Activated T-cell treated with anti-CD3 and anti-CD28 coated beads for 48 hours (primary cell): ENCODE data around the gene PCSK5.
"Not testable (repeated sequence)": the region's sequence is repeated elsewhere in the genome, so short reads cannot be mapped to it uniquely, and the experiment has no call there.

ENCODE experiments used
- DNase-seq: peaks from one replicate; pipeline ENCODE4 v3.0.0-alpha.2; 2020; ENCODE audit warnings: low read depth

PCSK5 gene

GRCh38 chr9:76007935-76008334 lies 117.5 kb downstream of the PCSK5 start:
- no peak for DNase-seq

DNA sequence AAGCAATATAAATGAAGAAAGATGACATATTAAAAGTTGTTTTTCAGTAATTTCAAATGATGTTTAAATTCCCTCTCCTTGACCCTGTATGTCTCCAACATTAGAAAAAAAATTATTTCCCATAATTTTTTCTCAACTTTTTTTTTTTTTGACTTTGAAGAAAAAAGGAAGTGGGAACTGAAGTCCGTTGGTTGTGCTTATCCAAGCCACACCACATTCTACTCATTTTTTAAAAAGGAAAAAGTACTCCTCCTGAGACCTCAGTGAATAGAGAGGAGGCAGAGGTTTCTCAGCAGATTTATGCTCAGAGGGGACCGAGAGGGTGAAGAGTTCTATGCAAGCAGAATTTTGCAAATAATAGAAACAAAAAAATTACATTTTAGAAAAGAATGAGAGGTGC lies 123.3 kb downstream of the PCSK5 start:
- DNase-seq, result no peak

DNA sequence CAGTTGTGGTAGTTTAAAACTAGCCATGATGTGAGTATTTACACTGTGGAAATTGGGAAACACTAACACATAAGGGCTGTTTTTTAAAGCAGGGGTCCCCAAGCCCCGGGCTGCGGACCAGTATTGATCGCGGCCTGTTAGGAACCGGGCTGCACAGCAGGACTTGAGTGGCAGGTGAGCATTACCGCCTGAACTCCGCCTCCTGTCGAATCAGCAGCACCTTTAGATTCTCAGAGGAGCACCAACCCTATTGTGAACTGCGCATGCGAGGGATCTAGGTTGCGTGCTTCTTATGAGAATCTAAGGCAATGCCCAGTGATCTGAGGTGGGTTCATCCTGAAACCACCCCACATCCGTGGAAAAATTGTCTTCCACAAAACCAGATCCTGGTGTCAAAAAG lies 127.8 kb downstream of the PCSK5 start:
- DNase-seq, result no peak

- DNase-seq, result no peak
Observed at GRCh38 chr9:76018761-76019160, 128.3 kb downstream of the PCSK5 start.

DNA sequence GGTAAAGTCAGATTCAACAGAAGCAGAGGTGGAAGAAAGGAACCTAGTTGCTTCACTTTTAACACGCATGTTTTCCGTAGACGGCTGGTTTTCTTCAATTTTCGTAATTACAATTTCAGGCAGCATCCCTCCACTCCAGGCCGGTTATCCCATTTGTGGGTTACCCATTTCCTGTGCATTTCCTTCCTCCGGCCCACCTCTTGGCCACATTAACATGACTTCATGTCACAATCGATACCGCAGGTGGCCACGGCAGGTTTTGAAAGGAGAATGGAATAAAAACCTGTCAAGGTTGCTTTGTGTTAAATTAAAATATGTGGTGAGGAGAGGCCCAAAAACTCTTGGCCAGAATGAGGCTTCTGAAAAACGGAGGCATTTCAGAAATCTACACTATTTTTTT lies 130.2 kb downstream of the PCSK5 start:
- DNase-seq, result no peak

GRCh38 chr9:76022317-76022716 lies 131.8 kb downstream of the PCSK5 start:
- DNase-seq, result no peak

DNA sequence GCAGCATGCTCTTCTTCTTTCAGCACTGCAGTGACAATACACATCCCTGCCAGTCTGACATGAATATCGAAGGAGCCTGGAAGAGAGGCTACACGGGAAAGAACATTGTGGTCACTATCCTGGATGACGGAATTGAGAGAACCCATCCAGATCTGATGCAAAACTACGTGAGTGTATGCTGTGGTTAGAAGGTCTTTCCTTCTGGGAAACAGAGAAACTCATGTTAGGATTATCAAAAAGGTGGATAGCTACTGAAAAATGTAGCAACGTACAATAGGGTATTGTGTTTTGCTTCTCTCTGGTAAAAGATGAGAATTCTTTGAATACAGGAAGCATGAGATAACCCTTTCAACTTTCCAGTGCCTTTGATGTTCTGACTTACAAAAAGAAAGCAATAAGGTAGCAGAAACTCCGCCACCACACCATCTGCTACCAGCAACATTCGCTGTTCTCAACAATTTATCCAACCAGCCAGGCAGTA lies 133.3 kb downstream of the PCSK5 start:
- no peak for DNase-seq

- DNase-seq, result no peak
Observed at GRCh38 chr9:76025286-76025685, 134.8 kb downstream of the PCSK5 start.

DNA sequence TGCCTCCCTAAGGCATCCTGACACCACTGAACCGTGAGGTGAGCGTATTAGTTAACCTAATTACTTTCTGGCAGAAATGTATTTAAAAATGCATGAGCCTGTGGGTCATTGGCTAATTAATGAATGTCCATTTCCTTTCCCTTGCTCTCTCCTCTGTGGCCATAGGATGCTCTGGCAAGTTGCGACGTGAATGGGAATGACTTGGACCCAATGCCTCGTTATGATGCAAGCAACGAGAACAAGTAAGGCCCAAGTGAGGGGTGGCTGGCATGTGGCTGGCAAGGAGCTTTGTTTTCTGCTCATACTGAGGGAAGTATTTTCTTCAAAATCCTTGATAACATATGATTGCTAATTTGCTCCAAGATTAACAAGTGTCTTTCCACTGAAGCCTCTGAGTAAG lies 136.3 kb downstream of the PCSK5 start:
- DNase-seq, result no peak

GRCh38 chr9:76027416-76027815 lies 136.9 kb downstream of the PCSK5 start:
- no peak for DNase-seq

DNA sequence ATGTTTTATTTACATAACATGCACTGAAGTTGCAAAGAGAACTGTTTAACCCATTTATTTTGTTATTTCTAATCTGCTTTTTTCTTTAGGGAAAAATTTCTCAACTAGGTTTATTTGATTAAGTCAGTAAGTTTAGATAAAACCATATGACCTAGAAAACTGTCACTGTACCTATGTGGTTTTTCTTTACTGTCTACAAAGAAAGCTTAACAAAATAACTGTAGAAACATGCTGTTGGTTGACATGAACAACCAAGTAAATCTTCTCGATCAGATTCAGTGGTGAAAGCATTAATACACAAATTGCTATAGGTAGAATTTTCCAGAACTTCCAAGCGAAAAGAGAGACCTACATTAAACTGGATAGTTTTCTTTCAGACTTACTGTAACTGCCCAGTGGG lies 137.4 kb downstream of the PCSK5 start:
- DNase-seq, result no peak

- DNase-seq, result no peak
Observed at GRCh38 chr9:76032038-76032796, 141.7 kb downstream of the PCSK5 start.

DNA sequence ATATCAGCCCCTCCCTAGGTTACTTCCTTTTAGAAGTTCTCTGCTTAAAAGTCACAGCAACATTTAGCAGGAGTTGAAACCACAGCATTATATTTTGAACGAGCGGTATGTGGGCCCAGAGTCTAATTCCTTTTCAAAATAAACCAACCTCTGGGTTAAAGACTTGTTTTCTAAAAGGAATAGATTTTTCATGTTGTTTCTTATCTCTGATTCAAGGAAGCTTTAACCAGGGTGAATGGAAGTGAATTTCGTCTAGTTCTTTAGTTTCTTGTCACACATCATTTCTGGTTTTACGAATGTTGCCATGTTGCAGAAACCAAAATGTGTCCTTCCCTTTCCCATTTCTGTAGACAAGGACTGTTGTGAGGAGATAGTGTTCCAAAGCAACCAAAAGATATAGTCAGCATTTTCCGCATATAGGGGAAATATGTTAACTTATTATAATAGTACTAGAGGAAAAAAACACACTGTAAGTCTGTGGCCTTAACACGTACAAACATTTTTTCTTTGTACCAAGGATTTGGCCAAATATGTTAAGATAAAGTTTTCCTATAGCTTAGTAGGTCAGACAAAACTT lies 142.4 kb downstream of the PCSK5 start:
- no peak for DNase-seq

DNA sequence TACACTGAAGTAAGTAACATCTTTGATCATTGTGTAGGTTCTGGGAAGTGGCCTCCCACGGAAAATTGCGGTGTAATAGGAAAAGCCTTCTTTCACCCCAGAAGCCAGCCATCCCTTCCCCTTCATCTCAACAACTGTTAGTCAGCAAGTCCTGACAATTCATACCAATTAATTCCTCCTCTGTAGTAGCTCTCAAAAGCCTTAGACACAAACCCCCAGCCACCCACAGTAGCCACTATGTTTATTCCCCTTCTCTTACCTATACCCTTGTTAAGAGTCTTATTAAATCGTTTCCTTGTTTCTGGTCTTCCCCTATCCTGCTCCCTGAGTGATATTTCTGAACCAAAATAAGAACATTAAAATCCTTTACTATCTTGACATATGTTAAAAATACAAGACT lies 143.6 kb downstream of the PCSK5 start:
- DNase-seq, result no peak

DNA sequence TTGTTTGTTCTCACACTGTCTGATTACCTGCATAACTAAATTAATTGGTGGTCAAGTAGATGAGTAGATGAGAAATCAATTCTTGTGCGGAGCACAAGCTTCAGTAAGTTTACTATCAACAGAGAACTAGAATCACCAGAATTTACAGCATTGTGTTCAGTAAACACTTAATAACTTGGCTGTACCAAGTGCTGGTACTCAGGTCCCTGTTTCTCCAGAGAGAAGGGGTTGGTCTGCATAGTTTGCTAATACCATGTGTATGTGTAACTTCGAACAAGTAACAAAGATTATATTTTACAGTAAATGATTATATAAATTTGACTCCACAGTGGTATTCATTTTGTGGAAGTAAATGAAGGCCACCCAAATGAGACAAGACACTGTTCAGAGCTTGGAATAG lies 146.3 kb downstream of the PCSK5 start:
- DNase-seq, result no peak

DNA sequence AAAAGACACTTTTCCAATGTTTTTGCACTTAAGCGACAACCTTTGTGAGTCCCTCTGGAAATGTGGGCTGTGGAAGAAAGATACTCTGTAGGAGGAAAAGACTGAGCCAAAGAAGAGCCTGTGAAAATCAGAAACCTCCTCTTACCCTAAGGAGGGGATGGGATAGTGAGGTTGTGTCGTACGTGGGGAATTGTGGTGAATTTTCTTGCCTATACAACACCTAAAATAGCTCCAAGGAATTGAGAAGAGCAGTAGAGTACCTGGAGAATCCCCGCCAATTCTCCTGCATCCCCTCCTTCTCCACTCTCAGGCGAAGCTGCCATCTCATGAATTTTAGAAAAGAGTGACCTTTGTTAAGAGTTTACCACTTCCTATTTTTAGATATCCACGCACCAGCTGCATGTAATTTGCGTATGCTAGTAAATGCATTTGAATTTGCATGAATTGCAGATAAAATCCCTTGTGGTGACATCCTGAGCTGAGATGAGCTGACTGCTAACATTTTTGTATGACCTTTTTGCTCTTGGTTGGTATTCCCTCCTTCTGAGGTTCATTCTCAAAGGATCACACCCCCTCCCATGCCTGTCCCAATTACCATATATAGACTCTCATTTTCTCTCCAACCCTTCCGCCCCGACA lies 147.2 kb downstream of the PCSK5 start:
- DNase-seq, result no peak

- DNase-seq, result no peak
Observed at GRCh38 chr9:76038431-76038830, 148.0 kb downstream of the PCSK5 start.

- DNase-seq, result no peak
Observed at GRCh38 chr9:76044266-76044819, 153.9 kb downstream of the PCSK5 start.

GRCh38 chr9:76045221-76045620 lies 154.7 kb downstream of the PCSK5 start:
- no peak for DNase-seq

- DNase-seq, result no peak
Observed at GRCh38 chr9:76049341-76049740, 158.9 kb downstream of the PCSK5 start.

- no peak for DNase-seq
Observed at GRCh38 chr9:76067696-76068095, 177.2 kb downstream of the PCSK5 start.

DNA sequence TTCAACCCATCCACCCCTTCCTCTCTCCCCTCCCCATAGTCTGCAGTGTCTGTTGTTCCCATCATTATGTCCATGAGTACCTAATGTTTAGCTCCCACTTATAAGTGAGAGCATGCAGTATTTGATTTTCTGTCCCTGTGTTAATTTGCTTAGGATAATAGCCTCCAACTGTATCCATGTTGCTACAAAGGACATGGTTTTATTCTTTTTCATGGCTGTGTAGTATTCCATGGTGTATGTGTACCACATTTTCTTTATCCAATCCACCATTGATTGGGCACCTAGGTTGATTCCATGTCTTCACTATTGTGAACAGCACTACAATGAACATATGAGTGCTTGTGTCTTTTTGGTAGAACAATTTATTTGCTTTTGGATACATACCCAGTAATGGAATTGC lies 187.1 kb downstream of the PCSK5 start:
- DNase-seq, result no peak

DNA sequence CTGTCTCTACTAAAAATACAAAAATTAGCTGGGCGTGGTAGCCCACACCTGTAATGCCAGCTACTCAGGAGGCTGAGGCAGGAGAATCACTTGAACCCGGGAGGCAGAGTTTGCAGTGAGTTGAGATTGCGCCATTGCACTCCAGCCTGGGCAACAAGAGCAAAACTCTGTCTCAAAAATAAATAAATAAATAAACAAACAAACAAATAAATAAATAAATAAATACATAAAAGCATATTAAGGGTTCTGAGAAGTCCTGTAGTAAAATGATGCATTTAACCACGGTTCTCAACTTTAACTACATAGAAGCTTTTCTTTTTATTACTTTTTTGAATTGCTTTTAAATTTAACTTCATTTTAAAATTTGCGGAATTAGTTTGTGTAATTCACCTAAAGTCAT lies 190.8 kb downstream of the PCSK5 start:
- DNase-seq, result not testable (repeated sequence)
